Activated CD8-positive, alpha-beta memory T cell treated with anti-CD3 and anti-CD28 coated beads, Interleukin-2, amount 50 U/mL, for 1 hour (primary cell): ENCODE data around the gene PARD3.
"Not testable (repeated sequence)": the region's sequence is repeated elsewhere in the genome, so short reads cannot be mapped to it uniquely, and the experiment has no call there.

ENCODE experiments used
- DNase-seq: peaks from one replicate; pipeline ENCODE4 v3.0.0-alpha.2; 2020; ENCODE audit errors: extremely low read depth

Gene PARD3

GRCh38 chr10:34715511-34716187 lies 99.4 kb downstream of the PARD3 start:
- DNase-seq, result no peak

- DNase-seq, result no peak
These were observed 101.2 kb downstream of the PARD3 start for GRCh38 chr10:34713875-34714274.

- DNase-seq, result no peak
These were observed 103.6 kb downstream of the PARD3 start for GRCh38 chr10:34711500-34711899.

GRCh38 chr10:34710391-34710751 lies 104.7 kb downstream of the PARD3 start:
- DNase-seq, result no peak

- no peak for DNase-seq
These were observed 105.3 kb downstream of the PARD3 start for GRCh38 chr10:34709637-34710390.

- DNase-seq, result no peak
These were observed 107.4 kb downstream of the PARD3 start for GRCh38 chr10:34707656-34708055.

GRCh38 chr10:34706992-34707391 lies 108.1 kb downstream of the PARD3 start:
- not testable (repeated sequence) for DNase-seq

GRCh38 chr10:34706147-34706546 lies 108.9 kb downstream of the PARD3 start:
- DNase-seq, result no peak

- no peak for DNase-seq
These were observed 109.5 kb downstream of the PARD3 start for GRCh38 chr10:34705563-34705962.

- no peak for DNase-seq
These were observed 110.4 kb downstream of the PARD3 start for GRCh38 chr10:34704526-34705184.

- DNase-seq, result no peak
These were observed 112.1 kb downstream of the PARD3 start for GRCh38 chr10:34702982-34703381.

GRCh38 chr10:34702093-34702937 lies 112.8 kb downstream of the PARD3 start:
- DNase-seq, result no peak

GRCh38 chr10:34701194-34701593 lies 113.9 kb downstream of the PARD3 start:
- DNase-seq, result no peak

- DNase-seq, result not testable (repeated sequence)
These were observed 114.3 kb downstream of the PARD3 start for GRCh38 chr10:34700752-34701151.

- no peak for DNase-seq
These were observed 115.1 kb downstream of the PARD3 start for GRCh38 chr10:34699904-34700517.

- no peak for DNase-seq
These were observed 116.1 kb downstream of the PARD3 start for GRCh38 chr10:34698979-34699378.

GRCh38 chr10:34698248-34698831 lies 116.8 kb downstream of the PARD3 start:
- no peak for DNase-seq

- no peak for DNase-seq
These were observed 117.5 kb downstream of the PARD3 start for GRCh38 chr10:34697351-34698247.

GRCh38 chr10:34696423-34696822 lies 118.7 kb downstream of the PARD3 start:
- no peak for DNase-seq

GRCh38 chr10:34690383-34691049 lies 124.6 kb downstream of the PARD3 start:
- DNase-seq, result no peak
